ENCODE results near the gene SIM2.

DNA sequence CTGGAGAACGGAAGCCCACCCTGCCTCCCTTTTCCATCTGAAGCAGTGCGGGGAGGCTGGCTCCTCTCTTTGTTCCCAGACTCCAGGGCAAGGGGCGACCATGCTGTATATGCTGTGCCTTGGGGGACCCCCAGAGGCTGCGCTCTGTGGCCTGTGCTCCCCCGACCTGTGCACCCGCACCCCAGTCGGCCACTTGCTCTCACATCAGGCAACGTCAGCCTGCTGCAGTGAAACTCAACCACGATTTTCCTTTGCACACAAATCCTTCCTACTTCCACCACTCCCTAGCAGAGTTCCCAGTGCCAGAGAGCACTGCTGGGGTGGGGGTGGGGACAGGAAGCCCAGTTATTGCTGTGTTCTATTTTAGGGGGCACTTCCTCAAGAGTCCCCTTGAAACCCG, 52.5 kb downstream of the SIM2 start:
- TF ChIP-seq, protein P1, sequence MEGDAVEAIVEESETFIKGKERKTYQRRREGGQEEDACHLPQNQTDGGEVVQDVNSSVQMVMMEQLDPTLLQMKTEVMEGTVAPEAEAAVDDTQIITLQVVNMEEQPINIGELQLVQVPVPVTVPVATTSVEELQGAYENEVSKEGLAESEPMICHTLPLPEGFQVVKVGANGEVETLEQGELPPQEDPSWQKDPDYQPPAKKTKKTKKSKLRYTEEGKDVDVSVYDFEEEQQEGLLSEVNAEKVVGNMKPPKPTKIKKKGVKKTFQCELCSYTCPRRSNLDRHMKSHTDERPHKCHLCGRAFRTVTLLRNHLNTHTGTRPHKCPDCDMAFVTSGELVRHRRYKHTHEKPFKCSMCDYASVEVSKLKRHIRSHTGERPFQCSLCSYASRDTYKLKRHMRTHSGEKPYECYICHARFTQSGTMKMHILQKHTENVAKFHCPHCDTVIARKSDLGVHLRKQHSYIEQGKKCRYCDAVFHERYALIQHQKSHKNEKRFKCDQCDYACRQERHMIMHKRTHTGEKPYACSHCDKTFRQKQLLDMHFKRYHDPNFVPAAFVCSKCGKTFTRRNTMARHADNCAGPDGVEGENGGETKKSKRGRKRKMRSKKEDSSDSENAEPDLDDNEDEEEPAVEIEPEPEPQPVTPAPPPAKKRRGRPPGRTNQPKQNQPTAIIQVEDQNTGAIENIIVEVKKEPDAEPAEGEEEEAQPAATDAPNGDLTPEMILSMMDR (conservative IDR thresholded peaks at IDR 0.05 in 1 of 2, IDR thresholded peaks at IDR 0.05 in 1 of 2; ENCODE audit: low read depth in 1 of 2, low read length in 2 of 2): no peak
- no peak for TF ChIP-seq EZH2 (IDR thresholded peaks at IDR 0.05; ENCODE audit: low read length, missing control alignments)
